HG02970 (cell line): ENCODE data around the gene UGT1A7.

Experiments used
- ATAC-seq: cut with Tn5 transposase; IDR thresholded peaks from one replicate; pipeline ENCODE4 v1.9.1; 2021; ENCODE audit warnings: mild to moderate bottlenecking, moderate library complexity, moderate number of reproducible peaks; ENCODE audit not compliant: unreplicated experiment, low FRiP score

Gene UGT1A7

DNA sequence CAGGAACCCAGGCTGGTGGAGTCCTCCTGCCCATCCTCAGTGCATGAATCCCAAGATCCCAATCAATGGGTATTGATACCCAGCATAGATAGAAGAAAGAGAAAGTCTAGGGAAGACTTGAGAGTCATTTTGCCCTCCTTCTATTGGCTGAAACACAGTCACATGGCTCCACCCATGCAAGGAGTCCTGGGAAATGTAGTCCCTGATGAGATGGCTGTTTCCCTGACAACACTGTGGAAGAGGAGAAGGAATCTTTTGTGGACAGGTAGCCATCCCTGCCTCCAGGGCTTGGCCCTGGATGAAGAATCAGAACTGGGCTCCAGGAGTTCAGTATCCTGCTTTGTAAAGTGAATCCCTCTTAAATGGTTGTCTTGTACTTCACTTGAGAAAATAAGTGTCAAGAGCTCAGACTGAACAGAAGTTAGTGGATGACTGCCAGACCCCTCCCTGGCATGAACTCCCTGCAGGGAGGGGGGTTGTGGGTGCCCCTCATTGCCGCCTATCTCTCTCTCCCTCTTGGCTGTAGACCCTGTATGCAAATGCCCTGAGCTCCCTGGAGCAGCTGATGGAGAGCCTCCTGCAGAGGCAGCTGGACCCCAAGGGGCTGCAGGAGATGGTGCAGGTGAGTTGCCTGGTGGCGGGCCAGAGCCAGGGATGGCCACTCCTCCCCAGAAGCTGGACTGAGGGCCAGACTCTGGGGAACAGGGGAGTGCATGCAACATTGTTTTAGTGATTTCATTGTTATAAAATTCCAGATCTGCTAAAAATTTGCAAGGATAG, 132.5 kb downstream of the UGT1A7 start:
- no peak for ATAC-seq

DNA sequence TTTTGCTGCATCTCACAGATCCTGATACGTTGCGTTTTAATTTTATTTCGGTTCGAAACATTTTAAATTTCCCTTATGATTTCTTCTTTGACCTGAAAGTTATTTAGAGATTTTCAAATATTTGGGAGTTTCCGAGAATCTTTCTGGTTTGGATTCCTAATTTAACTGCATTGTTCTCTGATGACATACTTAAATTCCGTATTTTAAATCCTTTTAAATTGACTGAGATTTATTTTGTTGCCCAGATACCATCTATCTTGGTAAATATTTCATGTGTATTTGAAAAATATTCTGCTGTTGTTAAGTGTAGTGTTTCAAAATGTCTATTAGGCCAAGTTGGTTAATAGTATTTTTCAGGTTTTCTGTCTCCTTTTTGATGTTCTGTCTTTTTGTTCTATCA, 134.2 kb downstream of the UGT1A7 start:
- ATAC-seq, result no peak

DNA sequence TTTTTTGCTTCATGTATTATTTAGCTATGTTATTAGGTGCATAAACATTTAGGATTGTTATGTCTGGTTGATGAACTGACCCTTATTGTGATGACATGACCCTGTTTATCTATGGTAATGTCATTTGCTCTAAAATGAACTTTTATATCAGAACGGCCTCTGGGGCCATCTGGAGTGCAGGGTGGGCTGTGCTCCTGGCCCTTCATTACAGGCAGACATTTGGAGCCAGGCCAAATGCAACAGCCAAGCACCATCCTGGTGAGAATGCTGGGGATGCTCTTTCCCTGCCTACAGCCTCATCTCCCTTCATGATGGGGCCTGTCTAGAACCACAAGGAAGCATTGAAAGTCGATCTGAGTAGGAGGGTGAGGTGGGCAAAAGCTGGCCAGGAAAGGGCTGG, 134.6 kb downstream of the UGT1A7 start:
- ATAC-seq, result no peak

DNA sequence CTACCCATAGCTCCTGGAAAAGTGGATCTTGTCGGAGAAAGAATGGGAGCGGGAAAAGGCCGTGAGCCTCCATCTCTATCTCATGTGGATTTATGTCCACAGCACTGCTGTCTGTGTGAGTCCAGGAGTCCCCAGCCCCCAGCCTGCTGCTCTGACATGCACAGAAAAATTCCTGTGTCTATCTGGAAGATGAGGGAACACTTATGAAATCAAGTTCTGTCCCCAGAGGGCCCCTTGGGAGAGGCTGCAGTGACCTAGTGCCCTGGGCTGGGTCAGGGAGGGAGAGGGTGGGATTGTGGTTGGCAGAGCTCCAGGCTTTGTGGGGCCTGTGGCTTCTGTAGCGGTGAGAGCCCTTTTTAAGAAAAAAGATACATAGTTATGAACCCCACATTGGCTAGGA, 135.1 kb downstream of the UGT1A7 start:
- no peak for ATAC-seq

DNA sequence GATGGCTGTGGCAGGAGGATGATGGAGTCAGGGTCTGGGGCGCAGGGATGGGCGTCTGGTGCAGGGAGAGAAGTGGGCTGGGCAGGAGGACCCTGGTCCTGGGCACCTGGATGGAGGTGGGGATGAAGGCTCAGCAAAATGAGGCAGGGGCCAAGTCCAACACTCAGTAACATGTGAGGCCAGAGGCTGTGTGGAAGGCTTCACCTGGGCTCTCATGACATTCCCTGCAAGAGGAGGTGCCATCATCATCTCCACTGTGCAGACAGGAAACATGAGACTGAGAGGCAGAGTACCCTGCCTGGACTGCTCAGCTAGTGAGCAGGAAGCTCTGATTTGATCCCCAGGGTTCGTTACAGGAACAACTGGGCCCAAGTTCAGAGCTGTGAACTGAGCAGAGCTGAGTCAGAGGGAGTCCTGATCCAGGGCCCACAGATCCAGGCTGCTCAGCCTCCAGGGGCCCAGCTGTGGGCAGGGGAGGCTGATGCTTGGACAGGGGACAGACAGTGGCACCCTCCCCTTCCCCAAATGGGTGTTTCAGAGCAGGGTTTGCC, 135.7 kb downstream of the UGT1A7 start:
- no peak for ATAC-seq

DNA sequence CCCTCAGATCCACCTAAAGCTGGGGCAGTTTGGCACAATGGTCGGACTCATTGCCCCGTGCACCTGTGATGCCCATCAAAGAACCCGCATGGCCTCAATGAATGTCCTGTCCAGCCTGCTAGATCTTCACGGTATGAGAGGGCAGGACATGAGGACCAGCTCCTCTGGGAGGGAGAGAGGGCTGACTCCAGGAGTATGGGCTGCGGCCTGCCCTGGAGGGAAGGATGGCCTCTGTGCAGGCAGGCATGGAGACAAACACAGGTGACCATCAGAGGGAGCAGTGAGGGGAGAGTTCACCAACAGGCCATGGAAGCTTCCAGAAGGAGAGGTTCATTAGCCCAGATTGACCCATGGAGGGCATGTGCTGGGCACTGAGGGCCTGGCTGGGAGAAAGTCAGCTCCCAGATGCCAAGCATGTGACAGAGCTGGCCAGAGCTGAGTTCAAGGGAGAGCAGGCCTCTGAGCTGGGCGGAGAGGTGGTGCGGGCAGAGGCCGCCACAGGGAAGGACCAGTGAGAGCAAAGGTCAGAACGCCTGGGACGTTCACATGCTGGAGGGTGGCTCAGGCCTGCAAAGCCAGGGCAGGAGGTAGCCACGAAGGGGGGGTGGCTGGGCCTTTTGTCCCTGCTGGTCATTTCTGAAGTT, 136.4 kb downstream of the UGT1A7 start:
- ATAC-seq, result no peak

DNA sequence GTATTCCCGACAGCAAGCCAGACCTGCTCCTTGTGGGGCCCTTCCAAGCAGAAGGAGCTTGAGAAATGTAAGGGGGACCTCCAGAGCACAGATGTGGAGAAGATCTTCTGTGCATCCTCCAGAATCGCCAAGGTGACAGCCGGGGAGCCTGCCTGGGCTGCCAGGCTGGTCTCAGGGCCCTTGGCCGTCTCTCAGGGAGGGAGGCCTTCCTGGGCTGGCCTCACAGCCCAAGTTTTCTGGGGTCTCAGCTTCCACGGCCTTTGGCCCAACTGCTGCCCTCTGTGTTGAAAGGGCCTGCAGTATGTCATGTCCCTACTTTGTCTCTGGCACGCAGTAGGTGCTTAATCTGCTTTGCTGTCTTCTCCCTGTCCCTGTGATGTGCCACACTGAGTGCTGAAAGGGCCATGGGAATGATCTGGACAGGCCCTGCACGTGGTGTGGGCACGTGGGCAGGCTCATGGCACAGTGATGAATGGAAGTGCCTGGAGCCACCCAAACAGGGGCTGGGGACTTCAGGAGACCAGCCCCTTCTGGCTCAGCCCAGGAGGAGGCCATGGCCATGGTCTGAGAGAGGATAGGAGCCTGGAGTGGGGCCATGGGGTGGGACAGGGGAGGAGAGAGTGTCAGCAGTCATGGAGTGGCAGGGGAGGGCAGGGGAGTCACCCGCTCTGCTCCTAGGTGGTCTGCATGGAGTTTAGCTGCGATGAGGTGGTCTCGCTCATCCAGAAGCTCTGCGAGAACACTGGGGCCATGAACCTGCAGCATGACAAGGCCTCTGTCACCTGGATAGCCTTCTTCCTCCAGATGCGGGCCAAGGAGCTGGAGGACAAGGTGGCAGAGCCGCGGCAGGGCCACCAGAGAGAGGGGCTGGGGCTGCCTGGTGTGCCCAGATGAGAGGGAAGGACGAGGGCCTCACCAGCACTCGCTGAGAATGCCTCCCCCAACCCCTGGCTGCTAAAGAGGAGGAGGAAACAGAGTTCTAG, 137.2 kb downstream of the UGT1A7 start:
- no peak for ATAC-seq

DNA sequence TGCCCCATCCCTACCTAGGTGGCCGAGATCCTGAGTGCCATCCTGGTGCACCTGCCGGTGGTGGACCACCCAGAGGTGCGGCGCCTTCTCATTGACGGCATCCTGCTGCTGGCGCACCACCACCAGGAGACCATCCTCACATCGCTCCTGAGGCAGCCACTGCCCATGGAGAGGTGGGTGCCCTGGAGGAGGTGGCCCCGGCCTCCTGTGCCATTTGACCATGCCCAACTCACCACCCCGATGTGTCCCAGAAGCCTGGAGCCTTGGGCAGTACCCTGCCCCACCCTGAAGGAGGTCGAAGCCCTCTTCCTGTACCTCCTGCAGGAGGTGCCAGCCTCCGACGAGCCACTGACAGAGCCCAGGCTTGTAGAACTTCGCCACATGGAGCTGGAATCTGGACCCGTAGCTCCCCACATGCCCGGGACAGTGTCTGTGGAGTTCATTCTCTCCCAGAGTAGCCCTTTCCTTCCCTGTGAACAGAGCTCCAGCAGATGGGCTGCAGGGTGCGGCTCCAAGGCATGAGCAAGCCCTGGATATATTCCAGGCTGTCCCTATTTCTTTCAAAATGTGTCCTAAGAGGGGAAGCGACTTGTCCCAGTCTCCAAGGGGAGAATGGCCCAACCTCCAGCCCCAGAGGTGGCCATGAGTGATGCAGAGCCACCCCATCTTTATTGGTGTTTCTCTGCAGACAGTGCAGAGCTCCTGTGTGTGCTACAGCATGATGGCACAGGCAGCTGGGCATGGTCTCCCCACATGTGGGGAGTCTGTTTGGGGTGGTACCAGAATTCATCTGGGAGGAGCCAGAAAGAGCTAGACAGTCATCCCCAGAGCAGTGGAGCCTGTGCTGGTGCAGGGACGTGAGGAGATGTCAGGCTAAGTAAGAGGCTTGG, 138.4 kb downstream of the UGT1A7 start:
- no peak for ATAC-seq

DNA sequence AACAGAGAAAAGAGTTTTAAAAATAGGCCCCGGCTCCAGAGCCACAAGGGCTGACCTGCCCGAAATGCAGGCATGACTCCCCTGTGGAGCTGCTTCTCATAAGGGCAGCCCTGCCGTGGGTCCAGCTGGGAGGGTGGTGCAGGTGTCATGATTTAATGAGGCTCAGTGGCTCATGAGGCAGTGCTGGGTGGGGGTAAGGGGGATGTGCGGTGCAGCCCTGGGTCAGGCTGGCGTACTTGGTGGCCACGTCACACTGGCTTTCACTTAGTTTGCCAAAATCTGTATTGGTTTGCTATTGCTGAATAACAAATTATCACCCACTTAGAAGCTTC, 139.0 kb downstream of the UGT1A7 start:
- ATAC-seq, result no peak

DNA sequence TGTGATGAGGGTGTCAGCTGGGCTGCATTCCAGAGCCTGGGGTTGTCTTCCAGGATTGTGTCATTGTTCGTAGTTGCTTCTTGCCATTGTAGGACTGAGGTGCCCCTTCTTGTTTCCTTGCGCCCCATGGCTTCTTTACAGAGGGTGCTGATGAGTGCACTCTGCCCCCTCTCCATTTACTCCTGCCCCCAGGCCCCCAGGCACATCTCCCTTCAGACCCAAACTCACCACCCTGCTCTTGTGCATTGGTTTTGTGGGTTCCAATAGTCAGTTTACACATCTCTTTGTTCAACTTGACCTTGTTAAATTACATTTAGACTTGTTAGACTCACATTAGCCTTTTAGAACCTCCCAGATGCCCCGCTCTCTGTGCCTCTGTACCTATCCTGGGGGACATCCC, 139.5 kb downstream of the UGT1A7 start:
- no peak for ATAC-seq

DNA sequence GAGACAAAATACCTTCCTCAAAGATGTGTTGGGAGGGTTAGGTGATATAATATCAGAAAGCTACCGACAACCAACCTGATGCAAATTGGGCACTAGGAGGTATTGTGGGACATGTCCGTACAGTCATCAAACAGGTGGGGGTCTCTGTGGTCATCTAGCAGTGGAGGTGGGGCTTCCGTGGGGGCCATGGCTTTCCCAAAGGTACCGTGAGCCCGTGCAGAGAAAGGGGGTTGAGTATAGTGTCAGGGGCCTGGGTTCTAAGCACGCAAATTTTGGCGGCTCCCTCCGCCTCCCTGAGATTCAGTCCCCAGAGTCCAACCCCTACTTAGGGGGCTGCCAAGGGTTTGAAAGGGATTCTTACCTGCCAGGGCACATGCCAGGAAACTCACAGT, 140.0 kb downstream of the UGT1A7 start:
- no peak for ATAC-seq

DNA sequence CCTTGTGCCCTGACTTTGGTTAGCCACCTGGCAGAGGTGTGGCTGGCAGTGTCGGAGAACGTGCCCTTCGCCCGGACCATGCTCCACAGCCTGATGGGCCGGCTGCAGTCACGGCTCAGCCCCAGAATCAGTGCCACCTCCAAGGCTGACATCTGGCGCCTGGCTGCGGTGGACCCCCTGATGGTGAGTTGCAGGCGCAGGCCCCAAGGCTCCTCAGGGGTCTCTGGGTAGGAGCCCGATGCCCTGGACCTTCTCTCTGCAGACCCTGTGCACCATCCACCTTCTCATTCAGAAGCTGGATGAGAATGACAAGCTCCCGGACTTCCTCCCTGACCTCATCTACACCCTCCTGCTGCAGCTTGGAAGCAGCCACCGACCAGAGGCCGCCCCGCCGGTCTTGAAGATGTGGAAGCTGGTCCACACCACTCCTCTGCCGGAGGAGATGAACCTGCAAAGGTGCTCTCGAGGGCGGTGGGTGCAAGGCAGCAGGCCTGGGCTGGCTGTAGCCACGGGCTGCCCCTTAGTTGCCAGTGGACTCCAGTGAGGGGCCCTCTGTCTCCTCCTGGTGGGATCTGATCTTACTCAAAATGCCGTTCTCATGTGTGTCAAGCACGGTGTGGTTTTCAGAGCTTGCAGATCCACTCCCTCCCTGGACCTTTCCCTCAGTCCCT, 140.5 kb downstream of the UGT1A7 start:
- no peak for ATAC-seq
